Brain microvascular endothelial cell (primary cell): ENCODE measurements around the gene HS6ST2.
"Not testable (repeated sequence)": the region's sequence is repeated elsewhere in the genome, so short reads cannot be mapped to it uniquely, and the experiment has no call there.

Source experiments
- DNase-seq: peaks from one replicate; pipeline ENCODE4 v3.0.0-alpha.2; 2020
- H3K27ac ChIP-seq: fragments of 250-450 bp; sonication (Bioruptor Pico); 2 replicates; pipeline ENCODE4 v1.5.1; 2020; ENCODE audit warnings: mild to moderate bottlenecking, moderate library complexity
- H3K27me3 ChIP-seq: fragments of 250-450 bp; sonication (Bioruptor Pico); replicated peaks from 2 replicates; pipeline ENCODE4 v1.5.1; 2020; ENCODE audit warnings: mild to moderate bottlenecking
- H3K36me3 ChIP-seq: fragments of 250-450 bp; sonication (Bioruptor Pico); replicated peaks from 2 replicates; pipeline ENCODE4 v1.5.1; 2020; ENCODE audit warnings: mild to moderate bottlenecking
- H3K4me3 ChIP-seq: 2 replicates; pipeline ENCODE4 v1.5.1; 2011; ENCODE audit warnings: low read depth, mild to moderate bottlenecking, control low read depth, low read length, moderate library complexity
- CTCF ChIP-seq: IDR thresholded peaks from 2 replicates; pipeline ENCODE4 v1.5.1; 2011; ENCODE audit warnings: low read depth, mild to moderate bottlenecking, moderate library complexity, low read length, control low read depth, inconsistent platforms; ENCODE audit errors: missing control alignments
- in situ Hi-C: cut with HindIII; loops from 2 replicates; pipeline ENCODE4 v1.10.0; 2017; ENCODE audit warnings: low sequenced_read_pairs, low pct_ligation_motif_present

Gene HS6ST2

GRCh38 chrX:132986556-132986955 is 28.1 kb upstream of the HS6ST2 start:
- no peak for DNase-seq
- no peak for TF ChIP-seq CTCF
- in situ Hi-C loops, result no loop called here

DNA sequence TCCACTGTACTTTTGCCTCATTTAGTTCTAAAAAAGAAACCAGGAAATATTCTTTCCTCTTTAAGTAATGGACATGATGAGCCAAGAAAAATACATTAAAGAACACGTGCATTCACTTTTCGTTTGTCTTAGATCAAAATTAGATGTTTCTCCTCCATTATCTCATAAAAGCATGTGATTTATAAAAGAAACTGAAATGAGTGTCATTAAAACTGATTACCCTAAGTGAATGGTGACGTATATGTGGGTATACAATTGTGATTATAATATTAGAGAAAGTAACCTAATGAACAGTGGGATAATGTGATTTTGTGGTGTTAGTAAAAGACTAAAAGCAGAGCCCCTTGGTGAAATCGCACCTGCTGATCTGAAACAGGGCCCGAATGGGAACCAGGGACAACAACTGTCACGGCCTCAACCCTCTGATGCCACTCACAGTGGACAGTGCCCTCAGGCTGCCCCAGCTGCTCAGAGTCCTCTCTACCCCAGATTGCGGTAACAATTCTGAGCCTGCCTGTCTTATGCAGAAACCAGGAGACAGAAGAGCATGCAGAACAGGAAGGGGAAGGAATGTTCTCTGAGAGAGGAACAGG is 25.7 kb upstream of the HS6ST2 start:
- H3K4me3 ChIP-seq, result no peak overlapping the region
- H3K27ac ChIP-seq, result no peak overlapping the region
- H3K27me3 ChIP-seq, result no peaks in the 10 kb centered on the region
- no peak for TF ChIP-seq CTCF
- in situ Hi-C loops, result no loop called here
- no peak for DNase-seq
- H3K36me3 ChIP-seq, result no peaks in the 10 kb centered on the region

More at GRCh38 chrX:132986556-132986955, 28.1 kb upstream of the HS6ST2 start:
- Histone ChIP-seq H3K27me3 (no peaks in the 10 kb centered on the region), H3K27ac (no peak overlapping the region), H3K4me3 (no peak overlapping the region), H3K36me3 (no peaks in the 10 kb centered on the region)

DNA sequence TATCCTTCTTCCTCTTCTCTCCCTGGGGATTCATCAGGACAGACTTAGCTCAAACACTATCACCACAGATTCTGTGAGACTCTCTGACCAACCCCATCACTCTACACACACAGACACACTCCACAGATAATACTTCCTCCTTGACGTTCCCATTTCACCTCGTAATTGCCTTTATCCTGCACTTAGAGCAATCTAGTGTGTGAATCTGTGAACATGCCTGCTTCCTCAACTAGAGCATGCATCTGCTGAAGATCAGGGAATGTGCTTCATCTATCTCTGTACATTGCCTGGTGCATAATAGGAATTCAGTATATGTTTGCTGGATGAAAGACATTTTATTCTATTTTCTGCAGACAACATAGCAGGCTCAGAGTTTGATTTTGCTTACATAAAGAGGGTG is 25.1 kb upstream of the HS6ST2 start:
- no peak for DNase-seq
- in situ Hi-C loops, result no loop called here
- Histone ChIP-seq H3K27me3 (no peaks in the 10 kb centered on the region), H3K4me3 (no peak overlapping the region), H3K36me3 (no peaks in the 10 kb centered on the region), H3K27ac (no peak overlapping the region)
- no peak for TF ChIP-seq CTCF

DNA sequence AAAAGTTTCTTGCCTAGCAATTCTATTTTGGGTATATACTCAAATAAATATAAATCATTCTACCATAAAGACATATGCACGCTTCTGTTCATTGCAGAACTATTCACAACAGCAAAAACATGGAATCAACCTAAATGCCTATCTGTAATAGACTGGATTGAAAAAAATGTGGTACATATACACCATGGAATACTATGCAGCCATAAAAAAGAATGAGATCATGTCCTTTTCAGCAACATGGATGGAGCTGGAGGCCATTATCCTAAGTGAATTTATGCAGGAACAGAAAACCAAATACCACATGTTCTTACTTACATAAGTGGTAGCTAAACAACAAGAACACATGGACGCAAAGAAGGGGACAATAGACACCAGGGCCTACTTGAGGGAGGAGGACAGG is 21.6 kb upstream of the HS6ST2 start:
- H3K27ac ChIP-seq, H3K36me3 ChIP-seq, H3K27me3 ChIP-seq, DNase-seq, in situ Hi-C loops, H3K4me3 ChIP-seq: not testable (repeated sequence)

- DNase-seq, result no peak
- H3K27me3 ChIP-seq, result no peaks in the 10 kb centered on the region
- no peak overlapping the region for H3K27ac ChIP-seq
- in situ Hi-C loops, result no loop called here
- H3K4me3 ChIP-seq, result no peak overlapping the region
- no peak for TF ChIP-seq CTCF
- H3K36me3 ChIP-seq, result no peaks in the 10 kb centered on the region
Observed at GRCh38 chrX:132968296-132968949, 10.0 kb upstream of the HS6ST2 start.

- Histone ChIP-seq H3K4me3 (no peak overlapping the region), H3K27me3 (no peaks in the 10 kb centered on the region), H3K36me3 (no peaks in the 10 kb centered on the region), H3K27ac (no peak overlapping the region)
- TF ChIP-seq CTCF, result no peak
- DNase-seq, result no peak
- in situ Hi-C loops, result no loop called here
Observed at GRCh38 chrX:132967049-132967448, 8.6 kb upstream of the HS6ST2 start.
